ENCODE measurements around the gene DNM3. TPM values are rescaled to one million over a fixed set of nuclear protein-coding genes. Genes with fewer than 3 reads are reported as not detected.
A peak's percentile ranks its signal among the peaks of the same experiment; 100 is the strongest.

The DNM3 gene
- total and polyA plus RNA-seq, 4 donors = 2.1 to 16.3 (median 5.6) TPM

DNA sequence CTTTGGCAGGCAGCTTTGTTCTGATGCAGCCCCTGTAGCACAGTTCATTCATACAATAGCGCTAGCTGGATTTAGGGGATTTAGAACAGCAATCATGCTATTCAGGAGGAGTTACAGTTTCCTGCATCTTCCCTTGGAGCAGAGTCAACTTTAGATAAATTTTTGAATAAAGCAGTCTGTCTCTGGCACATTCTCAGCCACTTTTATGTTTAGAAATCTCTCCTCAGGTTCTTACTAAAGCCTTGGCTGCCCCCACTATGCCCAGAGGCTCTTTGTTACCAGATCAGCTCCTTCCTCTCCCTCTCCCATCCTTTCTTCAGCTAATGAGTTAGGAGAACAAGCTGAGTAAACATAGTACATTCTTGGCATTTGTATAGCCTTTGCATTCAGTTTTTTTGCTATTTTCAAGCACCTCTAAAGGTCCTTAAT lies 619.6 kb downstream of the DNM3 start:
- H3K4me1 ChIP-seq (ENCODE audit: control insufficient read depth in 5 of 5, insufficient read depth in 5 of 5, low read length in 5 of 5) = peaks cover 0 to 5% (median 0%) of the 10 kb centered on the region in 5 donors
- ATAC-seq (ENCODE audit: insufficient read depth, low FRiP score) (peak; percentile 66), DNase-seq (peak in 2 of 3 donors; percentile 32 to 44)
- H3K9ac ChIP-seq (ENCODE audit: insufficient read depth in 1 of 2, low read length in 2 of 2) = no peak overlapping the region
- H3K4me3 ChIP-seq = no peak overlapping the region
- no peaks in the 10 kb centered on the region for H3K9me3 ChIP-seq (ENCODE audit: control insufficient read depth in 4 of 4, insufficient read depth in 3 of 4, low read length in 3 of 4)
- 72 to 81% methylated on average over 1 of the region's 1 CpG for WGBS, 2 donors
- H3K36me3 ChIP-seq (ENCODE audit: control insufficient read depth in 4 of 4, insufficient read depth in 4 of 4, low read length in 4 of 4) = no peaks in the 10 kb centered on the region
- H3K27me3 ChIP-seq (ENCODE audit: control insufficient read depth in 3 of 3, insufficient read depth in 3 of 3, low read length in 2 of 3) = no peaks in the 10 kb centered on the region
- H3K27ac ChIP-seq (ENCODE audit: low read depth in 1 of 2, low read length in 1 of 2) = no peak overlapping the region
- no peak for TF ChIP-seq CTCF (IDR thresholded peaks at IDR 0.05; ENCODE audit: control extremely low read depth, extremely low read depth)

Small RNA genes within 50 kb of the gene (small RNA-seq; reads per million reads assigned to genes)
- gene MIR199A2 (ENCODE audit: low replicate concordance) (4.8 reads per million, percentile 94 among the genes with 10 or more reads in this experiment), gene RNU6-157P (ENCODE audit: low replicate concordance) (not detected)

Other genes with a start within 250 kb of the DNM3 start
- not detected for gene MYOCOS, start 219.3 kb upstream of the DNM3 start, total RNA-seq
- gene MYOCOS, start 219.3 kb upstream of the DNM3 start, polyA plus RNA-seq = not detected
- 1 to 10 TPM in 1 of 2 donors, under 1 TPM in 1; 0.83 to 1.8 TPM for gene MYOC, start 188.8 kb upstream of the DNM3 start, total RNA-seq
- gene MYOC, start 188.8 kb upstream of the DNM3 start, polyA plus RNA-seq = under 1 TPM; 0.11 to 0.33 TPM
- 10 to 100 TPM; 13.7 to 20.9 TPM for gene VAMP4, start 99.4 kb upstream of the DNM3 start, total RNA-seq
- gene VAMP4, start 99.4 kb upstream of the DNM3 start, polyA plus RNA-seq = 1 to 10 TPM; 6.6 to 7.5 TPM
- 10 to 100 TPM; 22.1 to 28.4 TPM for gene METTL13, start 59.8 kb upstream of the DNM3 start, total RNA-seq
- gene METTL13, start 59.8 kb upstream of the DNM3 start, polyA plus RNA-seq = 10 to 100 TPM; 10.4 to 25.5 TPM

All from lung (tissue), 13 donors.